Measurements from ENCODE around the gene TCTN3.

DNA sequence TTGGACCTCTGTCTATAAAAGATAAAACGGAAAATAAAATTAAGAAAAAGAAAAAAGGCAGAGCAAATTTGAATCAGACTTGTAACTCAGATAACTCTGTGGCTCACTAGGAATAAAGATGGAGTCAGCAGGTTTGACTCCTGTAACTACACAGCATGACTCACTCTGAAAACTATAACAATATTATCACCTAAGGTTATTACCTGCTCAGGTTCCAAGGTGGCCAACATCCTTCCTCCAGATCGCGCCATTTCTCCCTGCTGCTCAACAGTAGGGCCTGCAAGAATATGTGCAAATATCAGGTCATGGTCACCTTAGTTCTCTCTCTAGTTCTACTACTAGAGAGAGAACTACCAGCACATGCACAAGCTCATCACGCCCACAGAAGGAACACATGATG, 67.2 kb downstream of the TCTN3 start:
- no peak for TF ChIP-seq CTCF (IDR thresholded peaks at IDR 0.05)
- no peak for TF ChIP-seq POLR2A (IDR thresholded peaks at IDR 0.05)

Data from esophagus squamous epithelium (tissue), 4 donors.